Neural progenitor cell (in vitro differentiated cells): Measurements from ENCODE around the gene GDAP2. TPM values are rescaled to one million over a fixed set of nuclear protein-coding genes. Genes with fewer than 3 reads are reported as not detected.

Source experiments
- DNase-seq: peaks from one replicate; pipeline ENCODE4 v3.0.0-alpha.2; 2016; ENCODE audit warnings: low spot score
- H2AFZ ChIP-seq: fragments of 200-600 bp; sonication (generic); replicated peaks from 2 replicates; pipeline ENCODE4 v1.6.1; 2016; ENCODE audit warnings: antibody characterized with exemption
- H3F3A ChIP-seq: fragments of 200-600 bp; sonication (generic); 2 replicates; pipeline ENCODE4 v1.6.1; 2016; ENCODE audit warnings: antibody characterized with exemption, low read depth
- H3K27ac ChIP-seq: fragments of 200-600 bp; sonication (generic); 2 replicates; pipeline ENCODE4 v1.5.1; 2016; ENCODE audit warnings: mild to moderate bottlenecking
- H3K27me3 ChIP-seq: fragments of 200-600 bp; sonication (generic); 2 replicates; pipeline ENCODE4 v1.6.1; 2016; ENCODE audit warnings: mild to moderate bottlenecking, moderate library complexity
- H3K36me3 ChIP-seq: fragments of 200-600 bp; sonication (generic); 2 replicates; pipeline ENCODE4 v1.5.1; 2016
- H3K4me1 ChIP-seq: fragments of 200-600 bp; sonication (generic); 2 replicates; pipeline ENCODE4 v1.6.1; 2016; ENCODE audit warnings: mixed run types
- H3K4me2 ChIP-seq: fragments of 200-600 bp; sonication (generic); 2 replicates; pipeline ENCODE4 v1.6.1; 2016
- H3K4me3 ChIP-seq: fragments of 200-600 bp; sonication (generic); 2 replicates; pipeline ENCODE4 v1.5.1; 2016
- H3K79me2 ChIP-seq: fragments of 200-600 bp; sonication (generic); 2 replicates; pipeline ENCODE4 v1.6.1; 2016; ENCODE audit warnings: low read depth
- H3K9ac ChIP-seq: fragments of 200-600 bp; sonication (generic); 2 replicates; pipeline ENCODE4 v1.6.1; 2016
- H3K9me3 ChIP-seq: fragments of 200-600 bp; sonication (generic); 2 replicates; pipeline ENCODE4 v1.5.1; 2016; ENCODE audit warnings: low read depth
- H4K20me1 ChIP-seq: fragments of 200-600 bp; sonication (generic); 2 replicates; pipeline ENCODE4 v1.6.1; 2016; ENCODE audit warnings: low read depth
- H3K27ac Mint-ChIP-seq: 3 replicates; pipeline ENCODE4 v1.8.0; 2021; ENCODE audit warnings: mixed read lengths
- H3K27me3 Mint-ChIP-seq: 2 replicates; pipeline ENCODE4 v1.8.0; 2022; ENCODE audit warnings: low read depth, mild to moderate bottlenecking, inconsistent platforms, moderate library complexity, mixed read lengths; ENCODE audit not compliant: insufficient read depth
- H3K36me3 Mint-ChIP-seq: 3 replicates; pipeline ENCODE4 v1.8.0; 2021; ENCODE audit warnings: mixed read lengths
- H3K4me1 Mint-ChIP-seq: 3 replicates; pipeline ENCODE4 v1.8.0; 2021; ENCODE audit warnings: mixed read lengths
- H3K4me3 Mint-ChIP-seq: 3 replicates; pipeline ENCODE4 v1.8.0; 2021; ENCODE audit warnings: mild to moderate bottlenecking, moderate library complexity, mixed read lengths
- H3K9me3 Mint-ChIP-seq: 3 replicates; pipeline ENCODE4 v1.8.0; 2020; ENCODE audit warnings: mixed read lengths
- CTCF ChIP-seq: fragments of 200-600 bp; sonication (generic); IDR thresholded peaks from 2 replicates; pipeline ENCODE4 v1.5.1; 2017; ENCODE audit warnings: antibody characterized with exemption, mild to moderate bottlenecking
- EZH2 ChIP-seq: fragments of 200-600 bp; sonication (generic); IDR thresholded peaks from 2 replicates; pipeline ENCODE4 v1.6.1; 2017; ENCODE audit warnings: antibody characterized with exemption, mild to moderate bottlenecking, moderate library complexity
- EZH2phosphoT487 ChIP-seq: fragments of 200-600 bp; sonication (generic); IDR thresholded peaks from 2 replicates; pipeline ENCODE4 v1.6.1; 2017; ENCODE audit warnings: antibody characterized with exemption
- total RNA-seq: library from RNA; depleted of rRNA; stranded (reverse); fragments of >200 nt; gene quantifications from 2 replicates; pipeline ENCODE4 v1.2.3, GENCODE V29; 2015; ENCODE audit warnings: low replicate concordance

GDAP2 gene
- total RNA-seq, 1 donor from 2014 or later, result 32.0 TPM

GRCh38 chr1:117970252-117970651, 40.8 kb upstream of the GDAP2 start:
- Mint-ChIP-seq H3K4me1 (peaks cover 41% of the 10 kb centered on the region), H3K36me3 (no peaks in the 10 kb centered on the region), H3K27me3 (no peaks in the 10 kb centered on the region), H3K27ac (peak overlapping the region; percentile 76), H3K4me3 (peak overlapping the region; percentile 61), H3K9me3 (no peaks in the 10 kb centered on the region)
- H2AFZ ChIP-seq, result peak overlapping the region; percentile 80
- H3K9me3 ChIP-seq, result no peaks in the 10 kb centered on the region
- TF ChIP-seq EZH2phosphoT487 (no peak), CTCF (no peak), EZH2 (no peak)
- H3F3A ChIP-seq, result peaks cover 26% of the 10 kb centered on the region
- H3K36me3 ChIP-seq, result no peaks in the 10 kb centered on the region
- H4K20me1 ChIP-seq, result no peaks in the 10 kb centered on the region
- H3K79me2 ChIP-seq, result no peaks in the 10 kb centered on the region
- H3K9ac ChIP-seq, result no peak overlapping the region
- H3K27ac ChIP-seq, result peak overlapping the region; percentile 11
- H3K27me3 ChIP-seq, result no peaks in the 10 kb centered on the region
- H3K4me1 ChIP-seq, result peaks cover 39% of the 10 kb centered on the region
- DNase-seq, result peak; percentile 75
- no peak overlapping the region for H3K4me3 ChIP-seq
- H3K4me2 ChIP-seq, result peak overlapping the region; percentile 50

GRCh38 chr1:117967881-117968280, 38.5 kb upstream of the GDAP2 start:
- Histone ChIP-seq H3K36me3 (no peaks in the 10 kb centered on the region), H3K4me1 (peaks cover 39% of the 10 kb centered on the region), H3K4me3 (peak overlapping the region; percentile 2), H3F3A (peaks cover 26% of the 10 kb centered on the region), H2AFZ (peak overlapping the region; percentile 13), H3K9ac (no peak overlapping the region), H3K4me2 (peak overlapping the region; percentile 34), H3K27me3 (no peaks in the 10 kb centered on the region), H3K27ac (peak overlapping the region; percentile 31), H3K9me3 (no peaks in the 10 kb centered on the region), H3K79me2 (no peaks in the 10 kb centered on the region), H4K20me1 (no peaks in the 10 kb centered on the region)
- Mint-ChIP-seq H3K4me1 (peaks cover 41% of the 10 kb centered on the region), H3K4me3 (no peak overlapping the region), H3K9me3 (no peaks in the 10 kb centered on the region), H3K27me3 (no peaks in the 10 kb centered on the region), H3K36me3 (no peaks in the 10 kb centered on the region), H3K27ac (peak overlapping the region; percentile 50)
- DNase-seq, result no peak
- TF ChIP-seq EZH2phosphoT487 (no peak), EZH2 (no peak), CTCF (no peak)

GRCh38 chr1:117967477-117967876, 38.1 kb upstream of the GDAP2 start:
- H3K36me3 ChIP-seq, result no peaks in the 10 kb centered on the region
- Mint-ChIP-seq H3K9me3 (no peaks in the 10 kb centered on the region), H3K4me1 (peaks cover 41% of the 10 kb centered on the region), H3K4me3 (no peak overlapping the region), H3K27ac (no peak overlapping the region), H3K27me3 (no peaks in the 10 kb centered on the region), H3K36me3 (no peaks in the 10 kb centered on the region)
- peaks cover 39% of the 10 kb centered on the region for H3K4me1 ChIP-seq
- peak overlapping the region; percentile 23 for H2AFZ ChIP-seq
- H3K4me3 ChIP-seq, result peak overlapping the region; percentile 2
- H4K20me1 ChIP-seq, result no peaks in the 10 kb centered on the region
- no peaks in the 10 kb centered on the region for H3K9me3 ChIP-seq
- H3K27ac ChIP-seq, result peak overlapping the region; percentile 31
- peak overlapping the region; percentile 34 for H3K4me2 ChIP-seq
- no peak for TF ChIP-seq EZH2
- peak; percentile 43 for TF ChIP-seq CTCF
- TF ChIP-seq EZH2phosphoT487, result no peak
- DNase-seq, result peak; percentile 55
- H3K79me2 ChIP-seq, result no peaks in the 10 kb centered on the region
- no peak overlapping the region for H3K9ac ChIP-seq
- H3K27me3 ChIP-seq, result no peaks in the 10 kb centered on the region
- peaks cover 26% of the 10 kb centered on the region for H3F3A ChIP-seq
